HG03066 (cell line): ENCODE measurements around the gene HJV.
A peak's percentile ranks its signal among the peaks of the same experiment; 100 is the strongest.

Source experiments
- ATAC-seq: cut with Tn5 transposase; IDR thresholded peaks from one replicate; pipeline ENCODE4 v1.9.1; 2021; ENCODE audit warnings: low read depth; ENCODE audit not compliant: unreplicated experiment

Gene HJV

GRCh38 chr1:146022403-146023127, 1.0 kb upstream of the HJV start:
- no peak for ATAC-seq

- no peak for ATAC-seq
Measured at GRCh38 chr1:146021050-146021445, 487 bp downstream of the HJV start.

- no peak for ATAC-seq
Measured at GRCh38 chr1:146020058-146021049, 1.2 kb downstream of the HJV start.

GRCh38 chr1:146019231-146020057, 2.1 kb downstream of the HJV start:
- ATAC-seq: no peak

- ATAC-seq: no peak
Measured at GRCh38 chr1:146016891-146017290, 4.6 kb downstream of the HJV start.

GRCh38 chr1:146013559-146013922, 8.0 kb downstream of the HJV start:
- no peak for ATAC-seq

DNA sequence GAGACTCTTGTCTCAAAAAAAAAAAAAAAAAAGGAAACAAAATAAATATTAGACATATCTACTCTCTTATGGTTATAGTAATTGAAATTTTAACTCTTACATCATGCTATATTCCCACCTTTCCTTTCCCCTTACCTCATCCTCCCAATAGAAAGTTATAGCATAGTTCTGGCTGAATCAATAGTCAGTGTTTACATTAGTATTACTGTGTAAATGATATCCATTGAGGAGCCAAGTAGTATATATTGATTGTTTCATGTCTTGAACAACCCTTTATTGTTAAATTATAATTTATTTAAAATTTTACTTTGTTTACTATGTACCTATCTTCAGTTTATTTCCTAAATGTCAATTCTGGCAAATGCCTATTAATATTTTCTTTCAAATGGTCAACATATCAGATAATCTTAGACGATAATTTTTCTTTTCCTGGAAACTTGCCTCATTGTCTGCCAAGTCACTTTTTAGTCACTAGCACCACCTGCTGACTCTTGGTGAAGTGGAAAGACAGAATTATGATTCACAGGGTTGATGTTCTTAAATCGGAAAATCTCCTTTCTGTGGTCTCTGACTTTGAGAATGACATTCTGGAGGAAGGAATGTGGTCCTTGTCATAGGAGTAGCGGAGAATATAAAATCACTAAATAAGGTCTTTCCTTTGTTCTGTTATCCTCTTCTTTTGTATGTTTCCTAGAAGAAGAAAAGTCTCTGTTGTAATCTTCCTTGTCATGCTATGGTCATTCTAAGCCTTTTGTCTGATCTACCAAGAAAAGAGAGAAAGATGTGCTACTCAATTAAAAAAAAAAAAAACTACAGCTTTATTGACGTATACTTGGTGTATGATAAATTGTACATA, 8.6 kb downstream of the HJV start:
- no peak for ATAC-seq

DNA sequence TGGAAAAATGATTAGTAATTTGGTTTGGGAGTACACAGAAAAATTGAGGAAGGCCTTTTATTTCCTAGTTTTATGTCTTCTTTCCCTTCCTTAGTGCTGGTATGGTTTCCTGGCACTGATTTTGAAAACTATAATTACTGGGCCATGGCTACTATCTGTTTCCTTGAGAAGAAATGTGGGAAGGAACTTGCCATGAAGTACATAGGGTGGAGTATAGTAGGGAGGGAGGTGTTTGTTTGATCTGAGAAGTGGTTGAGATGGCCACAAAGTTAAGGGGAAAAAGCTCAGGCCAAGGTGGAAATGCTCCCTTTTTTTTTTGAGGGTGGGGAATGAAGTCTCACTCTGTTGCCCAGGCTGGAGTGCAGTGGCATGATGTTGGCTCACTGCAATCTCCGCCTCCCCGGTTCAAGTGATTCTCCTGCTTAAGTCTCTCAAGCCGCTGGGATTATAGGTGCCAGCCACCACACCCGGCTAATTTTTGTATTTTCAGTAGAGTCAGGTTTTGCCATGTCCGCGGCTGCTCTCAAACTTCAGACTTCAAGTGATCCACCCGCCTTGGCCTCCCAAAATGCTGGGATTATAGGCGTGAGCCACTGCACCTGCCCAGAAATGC, 11.3 kb downstream of the HJV start:
- no peak for ATAC-seq

- no peak for ATAC-seq
Measured at GRCh38 chr1:146007489-146008133, 13.9 kb downstream of the HJV start.

DNA sequence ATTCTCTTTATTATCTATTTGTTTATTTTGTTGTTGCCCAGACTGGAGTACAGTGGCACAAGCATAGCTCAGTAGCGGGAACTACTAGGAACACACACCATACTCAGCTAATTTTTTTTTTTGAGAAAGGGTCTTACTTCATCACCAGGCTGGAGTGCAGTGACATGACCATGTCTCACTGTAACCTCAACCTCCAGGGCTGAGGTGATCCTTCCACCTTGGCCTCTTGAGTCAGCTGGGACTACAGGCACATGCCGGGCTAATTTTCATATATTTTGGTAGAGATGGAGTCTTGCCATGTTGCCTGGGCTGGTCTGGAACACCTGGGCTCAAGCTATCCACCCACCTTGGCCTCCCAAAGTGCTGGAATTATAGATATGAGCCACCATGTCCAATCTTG, 19.8 kb downstream of the HJV start:
- no peak for ATAC-seq

- no peak for ATAC-seq
Measured at GRCh38 chr1:145999321-146000024, 22.1 kb downstream of the HJV start.

GRCh38 chr1:145997718-145998023, 23.9 kb downstream of the HJV start:
- no peak for ATAC-seq

- no peak for ATAC-seq
Measured at GRCh38 chr1:145997016-145997717, 24.4 kb downstream of the HJV start.

- ATAC-seq: peak; percentile 86
Measured at GRCh38 chr1:145996433-145997015, 25.0 kb downstream of the HJV start, which contains the start of gene TXNIP. Gene TXNIP, minus strand, starts transcription at chr1:145996579. Its CDS starts 313 bp downstream, at chr1:145996266.

DNA sequence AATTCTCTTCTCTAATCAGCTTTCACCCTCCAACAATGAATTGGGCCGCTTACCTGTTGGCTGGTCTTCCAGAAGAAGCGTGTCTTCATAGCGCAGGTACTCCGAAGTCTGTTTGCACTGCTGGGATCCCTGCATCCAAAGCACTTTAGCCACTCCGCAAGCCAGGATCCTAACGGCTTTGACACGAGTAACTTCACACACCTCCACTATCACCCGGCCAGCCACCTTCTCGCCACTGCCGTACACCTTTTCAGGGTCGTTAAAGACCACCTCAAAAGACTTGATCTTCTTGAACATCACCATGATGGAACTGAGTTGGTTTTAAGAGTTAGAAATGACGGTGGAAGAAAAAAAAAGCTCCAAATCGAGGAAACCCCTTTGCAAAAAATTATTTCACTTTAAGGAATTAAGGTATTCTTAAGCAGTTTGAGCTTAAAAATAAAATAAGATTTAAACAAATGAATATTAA, 25.5 kb downstream of the HJV start:
- ATAC-seq: no peak

DNA sequence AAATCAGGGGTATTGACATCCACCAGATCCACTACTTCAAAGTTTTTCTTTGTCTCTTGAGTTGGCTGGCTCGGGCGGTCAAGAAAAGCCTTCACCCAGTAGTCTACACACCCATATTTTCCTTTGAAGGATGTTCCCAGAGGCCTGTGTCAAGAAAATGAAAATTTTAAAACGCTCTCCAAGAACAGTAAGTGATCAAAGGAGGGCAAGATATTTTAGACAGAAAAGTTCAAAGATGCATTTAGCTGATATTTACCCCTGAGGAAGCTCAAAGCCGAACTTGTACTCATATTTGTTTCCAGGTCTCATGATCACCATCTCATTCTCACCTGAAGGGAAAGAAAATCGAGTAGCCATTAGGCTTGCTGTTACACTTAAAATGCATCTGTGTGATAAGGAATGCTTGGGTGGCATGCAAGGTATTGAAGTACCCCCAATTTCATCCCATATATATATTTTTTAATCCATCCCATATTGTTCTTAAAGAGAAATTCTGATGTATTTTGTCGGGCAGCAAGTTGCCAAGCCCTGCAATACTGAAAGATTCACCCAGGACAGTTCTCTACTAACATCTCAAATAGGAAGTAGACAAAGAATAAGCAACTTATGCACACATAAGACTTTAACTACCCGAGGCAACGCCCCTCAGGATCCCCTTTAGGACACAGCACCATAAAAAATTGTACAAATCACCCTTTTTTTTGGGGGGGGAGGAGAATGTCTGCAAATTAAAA, 26.2 kb downstream of the HJV start:
- ATAC-seq: no peak
